SK-N-SH (cell line): ENCODE data around the gene PARD3B. TPM values are rescaled to one million over a fixed set of nuclear protein-coding genes. Genes with fewer than 3 reads are reported as not detected.

Experiments
- CTCF ChIA-PET: fragments of 300-600, 350-600 bp; formaldehyde crosslinking; extraction: SDS; loops from one replicate; lab custom pipeline; 2021; lab: Yijun Ruan, JAX
- POLR2A ChIA-PET: fragments of 350-600 bp; sonication (Branson Sonifier 250); formaldehyde crosslinking; extraction: SDS; loops from one replicate; lab custom pipeline; 2020; ENCODE audit warnings: antibody characterized with exemption, inconsistent platforms; lab: Yijun Ruan, JAX
- DNase-seq: peaks from one replicate; pipeline ENCODE4 v3.0.0; 2012
- H2AFZ ChIP-seq: fragments of 200-600 bp; sonication (generic); 2 replicates; pipeline ENCODE4 v1.8.1; 2016; ENCODE audit warnings: antibody characterized with exemption, mild to moderate bottlenecking, low read depth
- H3F3A ChIP-seq: fragments of 200-600 bp; sonication (generic); replicated peaks from 2 replicates; pipeline ENCODE3; 2016; ENCODE audit warnings: antibody characterized with exemption, mild to moderate bottlenecking; ENCODE audit not compliant: insufficient read depth
- H3K27ac ChIP-seq, 2 experiments: fragments of 200-500 bp in 1 of 2; fragments of 200-600 bp in 1 of 2; sonication (Bioruptor generic) in 1 of 2; sonication (generic), shearing (Covaris generic) in 1 of 2; 2 replicates each; pipeline versions ENCODE4 v1.5.1 to v1.6.1; 2014 to 2016; ENCODE audit warnings: low read depth in 2 of 2, inconsistent platforms in 1 of 2, low read length in 1 of 2, mild to moderate bottlenecking in 1 of 2, mixed read lengths in 1 of 2
- H3K27me3 ChIP-seq: fragments of 200-600 bp; sonication (generic), shearing (Covaris generic); 2 replicates; pipeline ENCODE4 v1.6.1; 2016; ENCODE audit warnings: mixed run types; ENCODE audit not compliant: insufficient read depth
- H3K36me3 ChIP-seq, 2 experiments: fragments of 200-500 bp in 1 of 2; fragments of 200-600 bp in 1 of 2; sonication (Bioruptor generic) in 1 of 2; sonication (generic) in 1 of 2; replicated peaks in 1 of 2; 2 replicates each; pipeline versions ENCODE3 to v1.5.1; 2014 to 2016; ENCODE audit warnings: low read length in 1 of 2, mild to moderate bottlenecking in 1 of 2; ENCODE audit not compliant: insufficient read depth in 2 of 2, control insufficient read depth in 1 of 2
- H3K4me1 ChIP-seq, 2 experiments: fragments of 200-500 bp in 1 of 2; fragments of 200-600 bp in 1 of 2; sonication (Bioruptor generic) in 1 of 2; sonication (generic), shearing (Covaris generic) in 1 of 2; 2 replicates each; pipeline versions ENCODE4 v1.5.1 to v1.6.1; 2014 to 2016; ENCODE audit warnings: low read depth in 1 of 2, low read length in 1 of 2, mixed run types in 1 of 2; ENCODE audit not compliant: insufficient read depth in 2 of 2, control insufficient read depth in 1 of 2
- H3K4me2 ChIP-seq: fragments of 200-600 bp; sonication (generic), shearing (Covaris generic); 2 replicates; pipeline ENCODE4 v1.6.1; 2017; ENCODE audit warnings: mixed run types
- H3K4me3 ChIP-seq, 2 experiments: fragments of 200-500 bp in 1 of 2; fragments of 200-600 bp in 1 of 2; sonication (Bioruptor generic) in 1 of 2; sonication (generic), shearing (Covaris generic) in 1 of 2; 2 replicates each; pipeline versions ENCODE4 v1.5.1 to v1.8.1; 2014 to 2016; ENCODE audit warnings: low read depth in 2 of 2, inconsistent platforms in 1 of 2, low read length in 1 of 2, mild to moderate bottlenecking in 1 of 2, mixed read lengths in 1 of 2, moderate library complexity in 1 of 2
- H3K79me2 ChIP-seq: fragments of 200-600 bp; sonication (generic); 2 replicates; pipeline ENCODE4 v1.8.1; 2017; ENCODE audit warnings: mild to moderate bottlenecking; ENCODE audit not compliant: insufficient read depth
- H3K9ac ChIP-seq: fragments of 200-600 bp; sonication (generic); 2 replicates; pipeline ENCODE4 v1.6.1; 2017; ENCODE audit warnings: mixed run types
- H3K9me2 ChIP-seq: fragments of 200-600 bp; sonication (generic); 2 replicates; pipeline ENCODE4 v1.6.1; 2017; ENCODE audit warnings: mixed run types
- H3K9me3 ChIP-seq: fragments of 200-600 bp; sonication (generic); 2 replicates; pipeline ENCODE4 v1.6.1; 2017; ENCODE audit warnings: mixed run types, mild to moderate bottlenecking, moderate library complexity
- H4K20me1 ChIP-seq: fragments of 200-600 bp; sonication (generic); 2 replicates; pipeline ENCODE4 v1.6.1; 2017; ENCODE audit warnings: mild to moderate bottlenecking, mixed run types; ENCODE audit not compliant: insufficient read depth
- CHD2 ChIP-seq: fragments of 150-350 bp; IDR thresholded peaks from 2 replicates; pipeline ENCODE4 v1.6.1; 2018; ENCODE audit warnings: low read length; ENCODE audit not compliant: partially characterized antibody
- ELF1 ChIP-seq: IDR thresholded peaks from 2 replicates; pipeline ENCODE4 v1.4.0; 2012
- EZH2phosphoT487 ChIP-seq: fragments of 200-600 bp; sonication (generic); IDR thresholded peaks from 2 replicates; pipeline ENCODE4 v1.6.1; 2017; ENCODE audit warnings: low read depth, mixed run types, mild to moderate bottlenecking, antibody characterized with exemption, moderate library complexity, borderline replicate concordance
- FOSL2 ChIP-seq: IDR thresholded peaks from 2 replicates; pipeline ENCODE4 v1.4.0; 2012; ENCODE audit warnings: low read depth, mild to moderate bottlenecking, moderate library complexity, borderline replicate concordance
- FOXM1 ChIP-seq: IDR thresholded peaks from 2 replicates; pipeline ENCODE4 v1.4.0; 2012; ENCODE audit warnings: low read depth, mild to moderate bottlenecking
- GATA2 ChIP-seq: sonication (generic); formaldehyde crosslinking; IDR thresholded peaks from 2 replicates; pipeline ENCODE4 v1.5.0; 2020; ENCODE audit warnings: mild to moderate bottlenecking, missing genetic modification reagents
- JUND ChIP-seq: IDR thresholded peaks from 2 replicates; pipeline ENCODE4 v1.4.0; 2012
- MXI1 ChIP-seq: IDR thresholded peaks from 2 replicates; pipeline ENCODE4 v1.6.1; 2012; ENCODE audit warnings: mild to moderate bottlenecking, low read depth, low read length, improper control_type of control experiment
- NFIC ChIP-seq: IDR thresholded peaks from 2 replicates; pipeline ENCODE4 v1.4.0; 2012; ENCODE audit warnings: borderline replicate concordance
- POLR2AphosphoS5 ChIP-seq: IDR thresholded peaks from 2 replicates; pipeline ENCODE4 v1.6.1; 2012; ENCODE audit warnings: low read depth, low read length
- RCOR1 ChIP-seq: fragments of 150-350 bp; IDR thresholded peaks from 2 replicates; pipeline ENCODE4 v1.6.1; 2017; ENCODE audit warnings: antibody characterized with exemption, low read length
- RFX5 ChIP-seq: IDR thresholded peaks from 2 replicates; pipeline ENCODE4 v1.6.1; 2012; ENCODE audit warnings: mild to moderate bottlenecking, improper control_type of control experiment, low read length
- SMC3 ChIP-seq: IDR thresholded peaks from 2 replicates; pipeline ENCODE4 v1.6.1; 2012; ENCODE audit warnings: low read depth, low read length, improper control_type of control experiment
- TAF1 ChIP-seq: IDR thresholded peaks from 2 replicates; pipeline ENCODE4 v1.6.1; 2012; ENCODE audit warnings: low read depth, mild to moderate bottlenecking, low read length, moderate library complexity, borderline replicate concordance
- TCF12 ChIP-seq: IDR thresholded peaks from 2 replicates; pipeline ENCODE4 v1.4.0; 2012
- YY1 ChIP-seq: IDR thresholded peaks from 2 replicates; pipeline ENCODE4 v1.4.0; 2012; ENCODE audit warnings: low read depth, mild to moderate bottlenecking
- WGBS: methylation state at CpG from one replicate; pipeline ENCODE4 v1.1.6; 2017; ENCODE audit warnings: low lambda C conversion rate; 5-methylcytosine and 5-hydroxymethylcytosine counted together
- polyA plus RNA-seq, 3 experiments: library from polyadenylated mRNA; depleted of rRNA; stranded (reverse); fragments of >200 nt; gene quantifications; 2 replicates each; pipeline ENCODE4 v1.2.3, GENCODE V29; 2012
- TF ChIP-seq, protein P1 (sequence below): fragments of 150-350 bp; IDR thresholded peaks from 2 replicates; pipeline ENCODE4 v1.6.1; 2016; ENCODE audit warnings: mild to moderate bottlenecking, low read depth, low read length
- TF ChIP-seq, protein P2 (sequence below): fragments of 150-350 bp; IDR thresholded peaks from 2 replicates; pipeline ENCODE4 v1.6.1; 2017; ENCODE audit warnings: antibody characterized with exemption, low read length, low read depth, borderline replicate concordance
- TF ChIP-seq, protein P3 (sequence below): IDR thresholded peaks from 2 replicates; pipeline ENCODE4 v1.4.0; 2012; ENCODE audit warnings: low read depth, borderline replicate concordance

The PARD3B gene
- polyA plus RNA-seq, 1 of the 3 experiments (the other 2 are of a cell fraction) = 0.87 TPM

DNA sequence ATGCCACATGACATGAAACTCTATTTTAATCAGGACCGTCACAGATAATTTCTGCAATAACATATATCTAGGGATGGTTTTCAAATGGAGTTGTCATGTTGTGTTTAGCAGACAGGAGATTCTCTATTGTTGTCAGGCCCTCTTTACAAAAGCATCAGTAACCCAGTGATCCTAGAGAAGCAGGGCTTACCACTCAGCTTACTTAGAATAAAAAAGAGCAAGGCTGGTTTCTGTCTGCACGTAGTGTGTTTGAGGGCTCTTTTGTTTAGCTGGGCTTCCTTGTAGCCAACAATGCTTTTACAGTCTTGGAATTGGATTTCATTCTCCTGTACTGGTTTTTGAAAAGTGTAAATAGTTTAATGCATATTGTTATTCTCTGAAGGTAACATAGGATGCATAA lies 926.5 kb downstream of the PARD3B start:
- no peak for DNase-seq
- TF ChIP-seq, protein P1, sequence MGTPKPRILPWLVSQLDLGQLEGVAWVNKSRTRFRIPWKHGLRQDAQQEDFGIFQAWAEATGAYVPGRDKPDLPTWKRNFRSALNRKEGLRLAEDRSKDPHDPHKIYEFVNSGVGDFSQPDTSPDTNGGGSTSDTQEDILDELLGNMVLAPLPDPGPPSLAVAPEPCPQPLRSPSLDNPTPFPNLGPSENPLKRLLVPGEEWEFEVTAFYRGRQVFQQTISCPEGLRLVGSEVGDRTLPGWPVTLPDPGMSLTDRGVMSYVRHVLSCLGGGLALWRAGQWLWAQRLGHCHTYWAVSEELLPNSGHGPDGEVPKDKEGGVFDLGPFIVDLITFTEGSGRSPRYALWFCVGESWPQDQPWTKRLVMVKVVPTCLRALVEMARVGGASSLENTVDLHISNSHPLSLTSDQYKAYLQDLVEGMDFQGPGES = no peak
- TF ChIP-seq ELF1 = no peak
- TF ChIP-seq CHD2 = no peak
- TF ChIP-seq RFX5 = no peak
- no peak for TF ChIP-seq POLR2AphosphoS5
- TF ChIP-seq NFIC = no peak
- TF ChIP-seq TAF1 = no peak
- TF ChIP-seq SMC3 = no peak
- TF ChIP-seq, protein P2, sequence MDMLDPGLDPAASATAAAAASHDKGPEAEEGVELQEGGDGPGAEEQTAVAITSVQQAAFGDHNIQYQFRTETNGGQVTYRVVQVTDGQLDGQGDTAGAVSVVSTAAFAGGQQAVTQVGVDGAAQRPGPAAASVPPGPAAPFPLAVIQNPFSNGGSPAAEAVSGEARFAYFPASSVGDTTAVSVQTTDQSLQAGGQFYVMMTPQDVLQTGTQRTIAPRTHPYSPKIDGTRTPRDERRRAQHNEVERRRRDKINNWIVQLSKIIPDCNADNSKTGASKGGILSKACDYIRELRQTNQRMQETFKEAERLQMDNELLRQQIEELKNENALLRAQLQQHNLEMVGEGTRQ = no peak
- no peak for TF ChIP-seq JUND
- TF ChIP-seq, protein P3, sequence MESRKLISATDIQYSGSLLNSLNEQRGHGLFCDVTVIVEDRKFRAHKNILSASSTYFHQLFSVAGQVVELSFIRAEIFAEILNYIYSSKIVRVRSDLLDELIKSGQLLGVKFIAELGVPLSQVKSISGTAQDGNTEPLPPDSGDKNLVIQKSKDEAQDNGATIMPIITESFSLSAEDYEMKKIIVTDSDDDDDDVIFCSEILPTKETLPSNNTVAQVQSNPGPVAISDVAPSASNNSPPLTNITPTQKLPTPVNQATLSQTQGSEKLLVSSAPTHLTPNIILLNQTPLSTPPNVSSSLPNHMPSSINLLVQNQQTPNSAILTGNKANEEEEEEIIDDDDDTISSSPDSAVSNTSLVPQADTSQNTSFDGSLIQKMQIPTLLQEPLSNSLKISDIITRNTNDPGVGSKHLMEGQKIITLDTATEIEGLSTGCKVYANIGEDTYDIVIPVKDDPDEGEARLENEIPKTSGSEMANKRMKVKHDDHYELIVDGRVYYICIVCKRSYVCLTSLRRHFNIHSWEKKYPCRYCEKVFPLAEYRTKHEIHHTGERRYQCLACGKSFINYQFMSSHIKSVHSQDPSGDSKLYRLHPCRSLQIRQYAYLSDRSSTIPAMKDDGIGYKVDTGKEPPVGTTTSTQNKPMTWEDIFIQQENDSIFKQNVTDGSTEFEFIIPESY = no peak
- no peak for TF ChIP-seq MXI1
- no peak for TF ChIP-seq EZH2phosphoT487
- TF ChIP-seq FOSL2 = no peak
- no peak for TF ChIP-seq FOXM1
- no peak for TF ChIP-seq TCF12
- no peak for TF ChIP-seq GATA2
- TF ChIP-seq YY1 = no peak
- no peak for TF ChIP-seq RCOR1
- TF ChIP-seq, all 33 proteins: peak for 0
- WGBS = 97% methylated on average over 2 of the region's 2 CpGs

More for the DNA sequence above, 926.5 kb downstream of the PARD3B start:
- peaks cover 0 to 9% of the 10 kb centered on the region in 2 experiments; a peak in 2 of 4 replicates for H3K4me1 ChIP-seq
- H3K4me2 ChIP-seq = no peak overlapping the region
- H3K4me3 ChIP-seq = no peak overlapping the region
- POLR2A ChIA-PET = no interaction called here
- H3K79me2 ChIP-seq = no peaks in the 10 kb centered on the region
- CTCF ChIA-PET = interaction anchor here (1.9 kb wide), 1 partner anchor 12 kb away, joined by 6 read pairs; no protein-coding TSS in a partner anchor
- H4K20me1 ChIP-seq = no peaks in the 10 kb centered on the region
- no peaks in the 10 kb centered on the region for H3F3A ChIP-seq
- H3K27me3 ChIP-seq = no peaks in the 10 kb centered on the region
- no peaks in the 10 kb centered on the region for H3K9me2 ChIP-seq
- H2AFZ ChIP-seq = no peak overlapping the region
- H3K9ac ChIP-seq = no peak overlapping the region
- no peak overlapping the region for H3K27ac ChIP-seq
- H3K9me3 ChIP-seq = no peaks in the 10 kb centered on the region
- no peaks in the 10 kb centered on the region for H3K36me3 ChIP-seq
